HepG2 (cell line): ENCODE results near the gene CCDC80.

Source experiments
- FIP1L1 ChIP-seq: fragments of 200-400 bp; formaldehyde crosslinking; IDR thresholded peaks from 2 replicates; pipeline ENCODE4 v1.6.1; 2018; ENCODE audit warnings: low read depth, mild to moderate bottlenecking, low read length, moderate library complexity, borderline replicate concordance; ENCODE audit not compliant: insufficient read depth
- SP4 ChIP-seq: sonication (generic); formaldehyde crosslinking; IDR thresholded peaks from 2 replicates; pipeline ENCODE4 v1.8.1; 2023; ENCODE audit warnings: mild to moderate bottlenecking, missing genetic modification reagents
- TF ChIP-seq, protein P1 (sequence below): sonication (generic); formaldehyde crosslinking; IDR thresholded peaks from 2 replicates; pipeline ENCODE4 v1.5.0; 2020; ENCODE audit warnings: mild to moderate bottlenecking, missing genetic modification reagents, moderate library complexity
- TF ChIP-seq, protein P2 (sequence below): sonication (generic); formaldehyde crosslinking; IDR thresholded peaks from 2 replicates; pipeline ENCODE4 v1.5.0; 2020; ENCODE audit warnings: missing genetic modification reagents

DNA sequence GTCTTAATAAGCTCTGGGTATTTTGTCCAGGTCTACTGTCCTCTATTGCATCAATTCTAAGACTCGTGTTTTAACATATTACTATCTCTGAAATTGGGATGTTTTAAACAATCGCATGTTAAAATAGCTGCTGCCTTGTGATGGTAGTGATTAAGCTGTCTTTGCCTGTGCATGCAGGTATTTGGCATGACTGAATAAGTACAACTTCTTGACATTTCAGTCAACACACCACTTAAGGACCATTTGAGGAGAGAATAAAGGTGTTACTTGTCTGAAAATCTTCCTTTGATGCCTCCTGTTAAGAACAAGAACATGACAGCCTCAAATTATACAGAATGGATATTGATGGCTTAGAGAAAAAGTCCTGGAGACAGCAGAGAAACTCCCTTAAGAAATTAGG lies 46.1 kb downstream of the CCDC80 start:
- TF ChIP-seq FIP1L1 (no peak), SP4 (no peak)
- TF ChIP-seq, protein P1, sequence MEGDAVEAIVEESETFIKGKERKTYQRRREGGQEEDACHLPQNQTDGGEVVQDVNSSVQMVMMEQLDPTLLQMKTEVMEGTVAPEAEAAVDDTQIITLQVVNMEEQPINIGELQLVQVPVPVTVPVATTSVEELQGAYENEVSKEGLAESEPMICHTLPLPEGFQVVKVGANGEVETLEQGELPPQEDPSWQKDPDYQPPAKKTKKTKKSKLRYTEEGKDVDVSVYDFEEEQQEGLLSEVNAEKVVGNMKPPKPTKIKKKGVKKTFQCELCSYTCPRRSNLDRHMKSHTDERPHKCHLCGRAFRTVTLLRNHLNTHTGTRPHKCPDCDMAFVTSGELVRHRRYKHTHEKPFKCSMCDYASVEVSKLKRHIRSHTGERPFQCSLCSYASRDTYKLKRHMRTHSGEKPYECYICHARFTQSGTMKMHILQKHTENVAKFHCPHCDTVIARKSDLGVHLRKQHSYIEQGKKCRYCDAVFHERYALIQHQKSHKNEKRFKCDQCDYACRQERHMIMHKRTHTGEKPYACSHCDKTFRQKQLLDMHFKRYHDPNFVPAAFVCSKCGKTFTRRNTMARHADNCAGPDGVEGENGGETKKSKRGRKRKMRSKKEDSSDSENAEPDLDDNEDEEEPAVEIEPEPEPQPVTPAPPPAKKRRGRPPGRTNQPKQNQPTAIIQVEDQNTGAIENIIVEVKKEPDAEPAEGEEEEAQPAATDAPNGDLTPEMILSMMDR (CRISPR knock-in tag): no peak
- TF ChIP-seq, protein P2, sequence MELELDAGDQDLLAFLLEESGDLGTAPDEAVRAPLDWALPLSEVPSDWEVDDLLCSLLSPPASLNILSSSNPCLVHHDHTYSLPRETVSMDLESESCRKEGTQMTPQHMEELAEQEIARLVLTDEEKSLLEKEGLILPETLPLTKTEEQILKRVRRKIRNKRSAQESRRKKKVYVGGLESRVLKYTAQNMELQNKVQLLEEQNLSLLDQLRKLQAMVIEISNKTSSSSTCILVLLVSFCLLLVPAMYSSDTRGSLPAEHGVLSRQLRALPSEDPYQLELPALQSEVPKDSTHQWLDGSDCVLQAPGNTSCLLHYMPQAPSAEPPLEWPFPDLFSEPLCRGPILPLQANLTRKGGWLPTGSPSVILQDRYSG (CRISPR knock-in tag): no peak
